ENCODE data around the gene APOL4.

Gene APOL4

DNA sequence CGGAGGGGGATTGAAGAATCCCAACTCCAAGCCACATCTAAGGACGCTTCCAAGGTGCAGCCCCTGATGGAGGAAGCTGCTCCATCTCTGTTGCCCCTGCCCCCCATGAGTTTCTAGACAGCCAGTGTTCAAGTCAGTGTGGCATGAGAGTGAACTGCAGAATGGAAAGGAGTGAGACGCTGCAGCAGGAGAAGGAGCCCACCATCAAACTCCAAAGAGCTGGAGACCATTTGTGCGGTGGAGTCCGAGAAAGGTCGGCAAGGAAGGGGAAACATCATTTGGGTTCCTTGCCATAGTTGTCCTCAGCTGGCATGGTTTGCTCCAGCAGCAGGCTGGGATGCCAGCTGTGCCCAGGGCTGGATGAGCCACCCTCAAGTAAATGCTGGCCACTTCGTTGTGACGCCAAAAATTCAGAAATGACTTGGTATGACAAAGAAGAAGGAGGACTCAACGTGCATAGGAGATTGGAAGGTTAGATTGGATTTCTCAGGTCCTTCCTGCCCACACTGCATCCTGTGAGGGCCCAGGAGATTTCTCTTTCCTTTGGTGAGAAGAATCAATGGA, 21.4 kb upstream of the APOL4 start:
- Histone ChIP-seq H3K9me3 (ENCODE audit: insufficient read depth, low read length) (no peaks in the 10 kb centered on the region), H3K4me3 (ENCODE audit: insufficient read length, low read depth) (no peak overlapping the region), H3K4me1 (ENCODE audit: insufficient read depth, insufficient read length) (no peaks in the 10 kb centered on the region), H3K27me3 (ENCODE audit: insufficient read depth, insufficient read length) (no peaks in the 10 kb centered on the region), H3K9ac (ENCODE audit: insufficient read length, low read depth) (no peak overlapping the region), H3K36me3 (ENCODE audit: insufficient read depth, insufficient read length, low read length) (peaks cover 7% of the 10 kb centered on the region)
- no peak for DNase-seq (ENCODE audit: low read depth, low spot score)
- no peak for TF ChIP-seq YY1 (IDR thresholded peaks at IDR 0.05; ENCODE audit: insufficient read depth, insufficient read length)
- TF ChIP-seq SUZ12 (IDR thresholded peaks at IDR 0.05; ENCODE audit: extremely low read depth, insufficient read depth, insufficient read length) = no peak
- no peak for TF ChIP-seq ZNF274 (IDR thresholded peaks at IDR 0.05; ENCODE audit: low read depth, low read length)

DNA sequence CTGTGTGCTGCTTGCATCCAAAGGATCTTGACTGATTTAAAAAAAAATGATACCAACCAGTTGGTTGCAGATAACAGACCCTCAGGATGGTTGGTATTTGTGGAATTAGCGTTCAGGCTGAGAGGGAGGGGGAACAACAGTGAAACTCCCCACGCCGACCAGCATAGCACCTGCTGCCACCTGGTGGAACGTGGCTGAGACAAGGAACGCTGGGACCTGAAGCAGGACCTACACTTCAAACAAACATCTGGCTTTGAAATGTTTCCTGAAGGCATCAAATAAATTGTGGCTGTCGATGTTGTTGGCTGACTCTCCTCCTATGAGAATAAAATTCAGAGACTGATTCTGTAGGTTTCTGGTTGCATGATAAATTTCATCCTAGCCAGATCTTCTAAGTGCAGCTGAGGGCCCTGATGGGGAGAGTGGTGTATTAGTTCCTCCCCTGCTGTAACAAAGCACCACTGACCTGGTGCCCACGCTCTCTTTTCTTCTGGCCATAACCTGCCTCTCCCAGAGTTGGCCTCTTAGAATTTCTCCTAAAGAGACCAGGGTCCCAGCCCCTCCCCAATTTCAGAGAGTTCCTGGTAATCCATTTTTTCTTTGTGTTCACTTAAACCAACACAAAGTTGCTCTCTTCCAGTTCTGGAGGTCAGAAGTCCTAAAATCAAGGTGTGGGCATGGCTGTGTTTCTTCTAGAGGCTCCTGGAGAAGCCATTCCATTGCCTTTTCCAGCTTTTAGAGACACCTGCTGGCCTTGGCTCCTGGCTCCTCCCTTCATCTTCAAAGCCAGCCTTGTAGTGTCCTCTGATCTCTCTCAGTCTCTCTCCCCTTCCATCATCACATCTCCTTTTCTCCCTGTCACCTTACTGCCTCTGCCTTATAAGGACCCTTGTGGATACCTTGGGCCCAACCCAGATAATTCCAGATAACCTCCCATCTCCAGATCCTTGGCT, 20.5 kb upstream of the APOL4 start:
- TF ChIP-seq SUZ12 (IDR thresholded peaks at IDR 0.05; ENCODE audit: extremely low read depth, insufficient read depth, insufficient read length) (no peak), YY1 (IDR thresholded peaks at IDR 0.05; ENCODE audit: insufficient read depth, insufficient read length) (no peak), ZNF274 (IDR thresholded peaks at IDR 0.05; ENCODE audit: low read depth, low read length) (no peak)
- peak; percentile 35 for DNase-seq (ENCODE audit: low read depth, low spot score)
- no peaks in the 10 kb centered on the region for H3K27me3 ChIP-seq (ENCODE audit: insufficient read depth, insufficient read length)
- H3K9me3 ChIP-seq (ENCODE audit: insufficient read depth, low read length) = no peaks in the 10 kb centered on the region
- H3K4me3 ChIP-seq (ENCODE audit: insufficient read length, low read depth) = no peak overlapping the region
- no peak overlapping the region for H3K9ac ChIP-seq (ENCODE audit: insufficient read length, low read depth)
- H3K36me3 ChIP-seq (ENCODE audit: insufficient read depth, insufficient read length, low read length) = no peaks in the 10 kb centered on the region
- no peaks in the 10 kb centered on the region for H3K4me1 ChIP-seq (ENCODE audit: insufficient read depth, insufficient read length)

DNA sequence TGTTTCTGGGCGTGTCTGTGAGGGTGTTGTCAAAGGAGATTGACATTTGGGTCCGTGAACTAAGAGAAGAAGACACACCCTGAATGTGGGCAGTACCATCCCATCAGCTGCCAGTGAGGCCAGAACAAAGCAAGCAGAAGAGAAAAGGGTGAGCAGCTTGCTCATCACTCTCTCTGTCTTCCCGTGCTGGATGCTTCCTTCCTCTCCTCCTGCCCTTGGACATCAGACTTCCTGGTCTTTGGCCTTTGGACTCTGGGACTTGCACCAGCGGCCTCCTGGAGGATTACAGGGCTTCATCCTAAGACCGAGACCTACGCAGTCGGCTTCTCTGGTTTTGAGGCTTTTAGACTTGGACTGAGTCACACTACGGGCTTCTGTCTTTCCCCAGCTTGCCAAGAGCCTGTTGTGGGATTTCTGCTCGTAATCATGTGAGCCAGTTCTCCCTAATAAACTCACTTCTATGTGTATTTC, 18.9 kb upstream of the APOL4 start:
- no peak overlapping the region for H3K4me3 ChIP-seq (ENCODE audit: insufficient read length, low read depth)
- no peaks in the 10 kb centered on the region for H3K36me3 ChIP-seq (ENCODE audit: insufficient read depth, insufficient read length, low read length)
- H3K4me1 ChIP-seq (ENCODE audit: insufficient read depth, insufficient read length) = no peaks in the 10 kb centered on the region
- H3K9me3 ChIP-seq (ENCODE audit: insufficient read depth, low read length) = no peaks in the 10 kb centered on the region
- H3K9ac ChIP-seq (ENCODE audit: insufficient read length, low read depth) = no peak overlapping the region
- no peak for DNase-seq (ENCODE audit: low read depth, low spot score)
- H3K27me3 ChIP-seq (ENCODE audit: insufficient read depth, insufficient read length) = no peaks in the 10 kb centered on the region
- TF ChIP-seq SUZ12 (IDR thresholded peaks at IDR 0.05; ENCODE audit: extremely low read depth, insufficient read depth, insufficient read length) = no peak

DNA sequence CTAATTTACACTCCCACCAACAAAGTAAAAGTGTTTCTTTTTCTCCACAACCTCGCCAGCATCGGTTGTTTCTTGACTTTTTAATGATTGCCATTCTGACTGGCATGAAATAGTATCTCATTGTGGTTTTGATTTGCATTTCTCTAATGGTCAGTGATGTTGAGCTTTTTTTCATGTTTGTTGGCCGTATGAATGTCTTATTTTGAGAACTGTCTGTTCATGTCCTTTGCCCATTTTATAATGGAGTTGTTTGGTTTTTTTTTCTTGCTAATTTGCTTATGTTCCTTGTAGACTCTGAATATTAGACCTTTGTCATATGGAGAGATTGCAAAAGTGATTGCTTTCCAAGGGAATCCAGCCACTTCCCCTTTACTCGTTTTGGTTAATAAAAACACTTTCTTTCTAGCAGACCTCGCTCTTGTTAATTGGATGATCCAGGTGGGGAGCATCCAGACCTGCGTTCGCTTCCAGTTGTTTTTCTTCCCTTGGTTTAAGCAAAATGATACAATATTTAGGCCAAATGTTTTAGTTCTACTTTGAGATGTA, 17.1 kb upstream of the APOL4 start:
- Histone ChIP-seq H3K27me3 (ENCODE audit: insufficient read depth, insufficient read length) (no peaks in the 10 kb centered on the region), H3K9ac (ENCODE audit: insufficient read length, low read depth) (no peak overlapping the region), H3K36me3 (ENCODE audit: insufficient read depth, insufficient read length, low read length) (no peaks in the 10 kb centered on the region), H3K4me3 (ENCODE audit: insufficient read length, low read depth) (no peak overlapping the region), H3K9me3 (ENCODE audit: insufficient read depth, low read length) (no peaks in the 10 kb centered on the region), H3K4me1 (ENCODE audit: insufficient read depth, insufficient read length) (no peaks in the 10 kb centered on the region)
- TF ChIP-seq YY1 (IDR thresholded peaks at IDR 0.05; ENCODE audit: insufficient read depth, insufficient read length) = no peak
- no peak for TF ChIP-seq SUZ12 (IDR thresholded peaks at IDR 0.05; ENCODE audit: extremely low read depth, insufficient read depth, insufficient read length)
- TF ChIP-seq ZNF274 (IDR thresholded peaks at IDR 0.05; ENCODE audit: low read depth, low read length) = no peak
- no peak for DNase-seq (ENCODE audit: low read depth, low spot score)

DNA sequence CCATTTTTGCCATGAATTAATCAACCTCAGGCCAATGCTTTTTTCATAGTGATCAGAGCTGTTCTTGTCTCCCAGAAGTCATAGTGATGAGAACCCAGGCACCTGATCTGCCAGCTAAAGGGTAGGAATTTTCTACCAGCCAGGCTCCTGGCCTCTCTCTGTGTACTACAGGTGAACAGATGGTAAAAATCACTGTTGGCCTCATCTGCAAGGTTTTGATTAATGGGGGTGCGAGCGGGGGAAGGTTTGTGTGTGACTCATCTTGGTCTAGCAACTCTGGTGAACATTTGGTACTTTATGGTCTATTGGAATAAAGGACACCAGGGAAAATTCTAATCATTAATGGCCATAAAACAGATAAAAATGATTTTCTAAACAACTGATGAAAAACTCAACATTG, 14.4 kb upstream of the APOL4 start:
- Histone ChIP-seq H3K4me1 (ENCODE audit: insufficient read depth, insufficient read length) (no peaks in the 10 kb centered on the region), H3K27me3 (ENCODE audit: insufficient read depth, insufficient read length) (no peaks in the 10 kb centered on the region), H3K9me3 (ENCODE audit: insufficient read depth, low read length) (no peaks in the 10 kb centered on the region), H3K9ac (ENCODE audit: insufficient read length, low read depth) (no peak overlapping the region), H3K4me3 (ENCODE audit: insufficient read length, low read depth) (no peak overlapping the region), H3K36me3 (ENCODE audit: insufficient read depth, insufficient read length, low read length) (no peaks in the 10 kb centered on the region)
- DNase-seq (ENCODE audit: low read depth, low spot score) = no peak
- TF ChIP-seq ZNF274 (IDR thresholded peaks at IDR 0.05; ENCODE audit: low read depth, low read length) = no peak
- no peak for TF ChIP-seq SUZ12 (IDR thresholded peaks at IDR 0.05; ENCODE audit: extremely low read depth, insufficient read depth, insufficient read length)
- no peak for TF ChIP-seq YY1 (IDR thresholded peaks at IDR 0.05; ENCODE audit: insufficient read depth, insufficient read length)

DNA sequence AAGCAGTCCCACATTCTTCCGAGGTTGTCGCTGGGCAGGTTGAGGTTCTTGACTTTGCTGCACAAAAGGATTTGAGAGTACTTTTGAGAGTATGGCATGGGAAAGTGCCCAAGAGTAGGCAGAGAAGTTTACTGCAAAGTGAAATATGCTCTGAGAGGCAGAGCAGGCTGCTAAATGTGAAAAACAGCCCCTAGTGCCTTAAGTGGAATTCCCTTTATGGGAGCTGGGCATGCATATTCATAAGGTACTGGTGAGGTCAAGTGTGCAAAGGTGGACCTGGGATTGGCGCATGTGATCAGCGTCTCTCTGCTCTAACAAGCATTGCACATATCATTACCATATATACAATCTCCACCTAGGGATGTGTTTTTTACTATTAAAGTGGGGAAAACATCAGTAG, 12.0 kb upstream of the APOL4 start:
- DNase-seq (ENCODE audit: low read depth, low spot score) = no peak
- no peak overlapping the region for H3K9ac ChIP-seq (ENCODE audit: insufficient read length, low read depth)
- no peaks in the 10 kb centered on the region for H3K4me1 ChIP-seq (ENCODE audit: insufficient read depth, insufficient read length)
- no peaks in the 10 kb centered on the region for H3K27me3 ChIP-seq (ENCODE audit: insufficient read depth, insufficient read length)
- no peaks in the 10 kb centered on the region for H3K36me3 ChIP-seq (ENCODE audit: insufficient read depth, insufficient read length, low read length)
- H3K9me3 ChIP-seq (ENCODE audit: insufficient read depth, low read length) = peaks cover 14% of the 10 kb centered on the region; the same call in 1 of the 2 replicates
- TF ChIP-seq YY1 (IDR thresholded peaks at IDR 0.05; ENCODE audit: insufficient read depth, insufficient read length) (no peak), SUZ12 (IDR thresholded peaks at IDR 0.05; ENCODE audit: extremely low read depth, insufficient read depth, insufficient read length) (no peak), ZNF274 (IDR thresholded peaks at IDR 0.05; ENCODE audit: low read depth, low read length) (no peak)
- H3K4me3 ChIP-seq (ENCODE audit: insufficient read length, low read depth) = no peak overlapping the region

DNA sequence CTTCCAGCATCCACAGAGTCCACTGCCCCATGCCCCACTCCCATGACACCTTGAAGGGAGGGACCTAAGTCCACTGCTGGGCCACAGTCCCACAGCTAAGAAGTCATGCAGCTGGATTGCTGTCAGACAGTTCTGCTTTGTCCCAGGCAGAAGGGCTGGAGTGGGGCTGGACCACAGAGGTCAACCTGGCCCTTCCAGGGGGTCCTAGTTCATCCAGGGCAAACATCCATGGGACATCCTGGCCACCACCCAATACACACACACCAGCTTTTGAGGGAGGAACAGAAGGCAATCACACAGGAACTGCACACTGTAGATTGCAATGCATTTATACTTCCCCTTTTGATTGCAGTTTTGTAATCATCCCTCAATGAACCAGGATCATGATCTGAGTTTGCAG, 11.3 kb upstream of the APOL4 start:
- no peak for TF ChIP-seq ZNF274 (IDR thresholded peaks at IDR 0.05; ENCODE audit: low read depth, low read length)
- TF ChIP-seq SUZ12 (IDR thresholded peaks at IDR 0.05; ENCODE audit: extremely low read depth, insufficient read depth, insufficient read length) = no peak
- no peak for TF ChIP-seq YY1 (IDR thresholded peaks at IDR 0.05; ENCODE audit: insufficient read depth, insufficient read length)
- no peaks in the 10 kb centered on the region for H3K4me1 ChIP-seq (ENCODE audit: insufficient read depth, insufficient read length)
- peaks cover 14% of the 10 kb centered on the region; the same call in 1 of the 2 replicates for H3K9me3 ChIP-seq (ENCODE audit: insufficient read depth, low read length)
- no peaks in the 10 kb centered on the region for H3K27me3 ChIP-seq (ENCODE audit: insufficient read depth, insufficient read length)
- H3K36me3 ChIP-seq (ENCODE audit: insufficient read depth, insufficient read length, low read length) = no peaks in the 10 kb centered on the region
- DNase-seq (ENCODE audit: low read depth, low spot score) = no peak
- H3K4me3 ChIP-seq (ENCODE audit: insufficient read length, low read depth) = no peak overlapping the region
- no peak overlapping the region for H3K9ac ChIP-seq (ENCODE audit: insufficient read length, low read depth)
